ENCODE measurements around the gene CTNNA3. TPM values are rescaled to one million over a fixed set of nuclear protein-coding genes. Genes with fewer than 3 reads are reported as not detected.
A peak's percentile ranks its signal among the peaks of the same experiment; 100 is the strongest.

CTNNA3 gene
- total and polyA plus RNA-seq, 2 donors (not counting 1 experiment from before 2014, with no cell fraction given) = not detected

- Histone ChIP-seq H3K79me2 (ENCODE audit: control insufficient read depth, insufficient read depth, low read length) (no peaks in the 10 kb centered on the region), H3K4me2 (ENCODE audit: extremely low read depth, insufficient read depth, low read length) (no peak overlapping the region), H3K4me3 (replicated peaks in 1 of 4; ENCODE audit: control extremely low read depth in 1 of 4, insufficient read depth in 1 of 4, low read depth in 3 of 4, low read length in 4 of 4) (no peak overlapping the region), H3K9ac (ENCODE audit: insufficient read depth, low read length) (no peak overlapping the region), H3K36me3 (ENCODE audit: control insufficient read depth, insufficient read depth, low read length) (no peaks in the 10 kb centered on the region), H4K20me1 (ENCODE audit: control insufficient read depth, extremely low read depth, insufficient read depth, low read length) (no peaks in the 10 kb centered on the region), H3K4me1 (ENCODE audit: control insufficient read depth, extremely low read depth, insufficient read depth, low read length) (no peaks in the 10 kb centered on the region), H3K27me3 (ENCODE audit: control insufficient read depth, insufficient read depth, low read length) (no peaks in the 10 kb centered on the region), H2AFZ (ENCODE audit: low read length) (no peak overlapping the region), H3K9me3 (ENCODE audit: control insufficient read depth, insufficient read depth, low read depth, low read length) (no peaks in the 10 kb centered on the region), H3K27ac (ENCODE audit: insufficient read depth, low read length) (no peak overlapping the region)
- TF ChIP-seq EZH2 (IDR thresholded peaks at IDR 0.05; ENCODE audit: low read length, missing control alignments) = no peak
- TF ChIP-seq CTCF (conservative IDR thresholded peaks at IDR 0.05 in 1 of 2, IDR thresholded peaks at IDR 0.05 in 1 of 2; ENCODE audit: low read depth in 1 of 2, low read length in 2 of 2) = no peak
- DNase-seq (ENCODE audit: low read depth in 2 of 2) = no peak
These were observed 154.6 kb downstream of the CTNNA3 start for GRCh38 chr10:67541411-67541810.

GRCh38 chr10:67539312-67539711 lies 156.7 kb downstream of the CTNNA3 start:
- no peaks in the 10 kb centered on the region for H3K79me2 ChIP-seq (ENCODE audit: control insufficient read depth, insufficient read depth, low read length)

GRCh38 chr10:67537906-67538305 lies 158.1 kb downstream of the CTNNA3 start:
- no peak overlapping the region for H3K27ac ChIP-seq (ENCODE audit: insufficient read depth, low read length)
- H3K27me3 ChIP-seq (ENCODE audit: control insufficient read depth, insufficient read depth, low read length) = no peaks in the 10 kb centered on the region
- H3K9me3 ChIP-seq (ENCODE audit: control insufficient read depth, insufficient read depth, low read depth, low read length) = no peaks in the 10 kb centered on the region
- H3K4me1 ChIP-seq (ENCODE audit: control insufficient read depth, extremely low read depth, insufficient read depth, low read length) = no peaks in the 10 kb centered on the region
- no peaks in the 10 kb centered on the region for H4K20me1 ChIP-seq (ENCODE audit: control insufficient read depth, extremely low read depth, insufficient read depth, low read length)
- H3K9ac ChIP-seq (ENCODE audit: insufficient read depth, low read length) = no peak overlapping the region
- no peaks in the 10 kb centered on the region for H3K36me3 ChIP-seq (ENCODE audit: control insufficient read depth, insufficient read depth, low read length)
- H2AFZ ChIP-seq (ENCODE audit: low read length) = no peak overlapping the region
- H3K4me3 ChIP-seq (replicated peaks in 1 of 4; ENCODE audit: control extremely low read depth in 1 of 4, insufficient read depth in 1 of 4, low read depth in 3 of 4, low read length in 4 of 4) = no peak overlapping the region
- no peaks in the 10 kb centered on the region for H3K79me2 ChIP-seq (ENCODE audit: control insufficient read depth, insufficient read depth, low read length)
- no peak for TF ChIP-seq EZH2 (IDR thresholded peaks at IDR 0.05; ENCODE audit: low read length, missing control alignments)
- TF ChIP-seq CTCF (conservative IDR thresholded peaks at IDR 0.05 in 1 of 2, IDR thresholded peaks at IDR 0.05 in 1 of 2; ENCODE audit: low read depth in 1 of 2, low read length in 2 of 2) = no peak
- no peak for DNase-seq (ENCODE audit: low read depth in 2 of 2)
- H3K4me2 ChIP-seq (ENCODE audit: extremely low read depth, insufficient read depth, low read length) = no peak overlapping the region

More at GRCh38 chr10:67539312-67539711, 156.7 kb downstream of the CTNNA3 start:
- Histone ChIP-seq H3K27me3 (ENCODE audit: control insufficient read depth, insufficient read depth, low read length) (no peaks in the 10 kb centered on the region), H3K4me2 (ENCODE audit: extremely low read depth, insufficient read depth, low read length) (no peak overlapping the region), H3K4me3 (replicated peaks in 1 of 4; ENCODE audit: control extremely low read depth in 1 of 4, insufficient read depth in 1 of 4, low read depth in 3 of 4, low read length in 4 of 4) (no peak overlapping the region), H3K9me3 (ENCODE audit: control insufficient read depth, insufficient read depth, low read depth, low read length) (no peaks in the 10 kb centered on the region), H3K9ac (ENCODE audit: insufficient read depth, low read length) (no peak overlapping the region), H2AFZ (ENCODE audit: low read length) (no peak overlapping the region), H3K36me3 (ENCODE audit: control insufficient read depth, insufficient read depth, low read length) (no peaks in the 10 kb centered on the region), H4K20me1 (ENCODE audit: control insufficient read depth, extremely low read depth, insufficient read depth, low read length) (no peaks in the 10 kb centered on the region), H3K27ac (ENCODE audit: insufficient read depth, low read length) (no peak overlapping the region), H3K4me1 (ENCODE audit: control insufficient read depth, extremely low read depth, insufficient read depth, low read length) (no peaks in the 10 kb centered on the region)
- DNase-seq (ENCODE audit: low read depth in 2 of 2) = peak in 1 of 2 donors; percentile 15
- TF ChIP-seq CTCF (conservative IDR thresholded peaks at IDR 0.05 in 1 of 2, IDR thresholded peaks at IDR 0.05 in 1 of 2; ENCODE audit: low read depth in 1 of 2, low read length in 2 of 2) (no peak), EZH2 (IDR thresholded peaks at IDR 0.05; ENCODE audit: low read length, missing control alignments) (no peak)
